Measurements from ENCODE around the gene PZP.

The PZP gene

GRCh38 chr12:9124383-9125031, 83.7 kb downstream of the PZP start:
- no peak for DNase-seq (ENCODE audit: low spot score)

- peak; percentile 25 for DNase-seq (ENCODE audit: low spot score)
These were observed 84.3 kb downstream of the PZP start for GRCh38 chr12:9123781-9124382.

DNA sequence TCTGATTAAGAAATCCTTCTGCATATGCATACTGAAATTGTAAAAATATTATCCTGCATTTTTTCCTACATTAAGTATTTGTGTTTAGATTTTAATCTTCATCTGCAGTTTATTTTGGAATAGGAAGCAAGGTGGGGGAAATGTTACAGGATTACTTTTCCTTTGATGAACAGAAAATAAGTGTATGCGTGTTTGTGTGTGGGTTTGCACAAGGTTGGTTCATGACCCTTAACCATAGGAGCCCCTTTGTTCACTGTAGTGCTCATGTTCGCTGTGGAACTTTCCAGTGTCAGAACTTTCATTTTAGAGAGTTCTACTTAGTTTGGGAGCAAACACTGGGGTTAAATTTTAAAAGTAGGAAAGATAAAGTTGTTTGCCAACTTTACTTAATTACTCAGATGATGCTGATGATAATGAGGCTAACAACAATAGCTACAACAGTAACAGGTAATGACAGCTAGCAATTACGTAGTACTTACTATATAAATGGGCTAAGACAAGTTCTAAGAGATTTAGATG, 86.0 kb downstream of the PZP start:
- peak; percentile 63 for DNase-seq (ENCODE audit: low spot score)

DNA sequence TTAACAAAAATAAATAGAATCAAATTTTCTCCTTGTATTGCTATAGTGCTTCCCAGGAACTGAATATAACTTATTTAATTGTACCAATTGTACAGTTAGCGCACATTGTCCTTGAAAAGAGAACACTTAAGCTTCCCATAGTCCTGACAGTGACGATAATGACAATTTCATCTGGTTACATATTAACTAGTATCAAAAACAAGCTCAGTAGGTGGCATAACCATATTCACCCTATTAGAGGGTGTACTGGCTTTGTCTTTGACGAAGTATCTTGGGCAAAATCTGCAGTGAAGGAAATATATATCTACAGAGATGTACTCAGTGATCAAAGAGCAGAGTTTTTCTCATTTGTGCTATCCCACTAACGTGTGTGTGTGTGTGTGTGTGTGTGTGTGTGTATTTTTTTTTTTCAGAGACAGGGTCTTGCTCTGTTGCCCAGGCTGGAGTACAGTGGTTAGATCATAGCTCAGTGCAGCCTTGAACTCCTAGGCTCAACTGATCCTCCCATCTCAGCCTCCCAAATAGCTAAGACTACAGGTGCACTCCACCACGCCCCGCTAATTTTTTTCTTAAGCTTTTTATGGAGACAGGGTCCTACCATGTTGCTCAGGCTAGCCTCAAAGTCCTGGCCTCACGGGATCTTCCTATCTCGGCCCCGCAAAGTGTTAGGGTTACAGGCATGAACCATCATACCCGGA, 87.6 kb downstream of the PZP start:
- no peak for DNase-seq (ENCODE audit: low spot score)

- peak; percentile 90 for DNase-seq (ENCODE audit: low spot score)
These were observed 90.0 kb downstream of the PZP start for GRCh38 chr12:9118158-9118557.

- peak; percentile 68 for DNase-seq (ENCODE audit: low spot score)
These were observed 92.2 kb downstream of the PZP start, which contains the start of gene A2M for GRCh38 chr12:9115731-9116559. A2M (minus strand) TSS chr12:9115919; CDS start chr12:9115849, 70 bp downstream.

- DNase-seq (ENCODE audit: low spot score) = peak; percentile 17
These were observed 93.2 kb downstream of the PZP start for GRCh38 chr12:9114946-9115345.

- no peak for DNase-seq (ENCODE audit: low spot score)
These were observed 94.2 kb downstream of the PZP start for GRCh38 chr12:9113987-9114309.

DNA sequence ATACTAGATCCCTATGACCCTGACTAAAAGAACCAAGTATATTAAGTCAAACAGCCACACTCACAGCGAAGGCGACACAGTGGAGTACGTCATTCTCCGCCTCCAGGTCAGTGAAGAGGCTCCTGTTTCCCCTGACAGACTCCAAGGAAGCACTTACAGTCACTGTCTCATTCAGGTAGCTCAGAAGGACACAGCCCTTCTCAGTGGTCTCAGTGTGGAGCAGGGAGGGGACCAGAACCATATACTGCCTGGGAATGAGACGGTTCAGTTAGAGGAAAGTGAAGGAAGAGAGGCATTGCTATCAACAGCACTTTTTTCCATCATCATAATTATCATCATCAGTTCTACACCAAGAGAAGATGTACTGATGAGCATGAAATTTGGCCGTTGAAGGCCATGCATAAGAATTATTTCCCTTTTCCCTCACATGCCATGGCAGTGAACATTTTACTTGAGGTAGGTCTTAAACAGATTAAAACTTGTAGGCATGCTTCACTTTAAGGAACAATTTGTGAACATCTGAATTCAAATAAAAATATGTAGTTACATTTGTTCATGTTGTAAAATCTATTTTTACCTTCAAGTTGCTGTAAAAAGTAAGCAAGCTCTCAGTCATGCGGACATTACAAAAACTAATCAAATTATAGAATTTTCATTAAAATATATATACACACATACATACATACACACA, 94.8 kb downstream of the PZP start:
- DNase-seq (ENCODE audit: low spot score) = no peak

DNA sequence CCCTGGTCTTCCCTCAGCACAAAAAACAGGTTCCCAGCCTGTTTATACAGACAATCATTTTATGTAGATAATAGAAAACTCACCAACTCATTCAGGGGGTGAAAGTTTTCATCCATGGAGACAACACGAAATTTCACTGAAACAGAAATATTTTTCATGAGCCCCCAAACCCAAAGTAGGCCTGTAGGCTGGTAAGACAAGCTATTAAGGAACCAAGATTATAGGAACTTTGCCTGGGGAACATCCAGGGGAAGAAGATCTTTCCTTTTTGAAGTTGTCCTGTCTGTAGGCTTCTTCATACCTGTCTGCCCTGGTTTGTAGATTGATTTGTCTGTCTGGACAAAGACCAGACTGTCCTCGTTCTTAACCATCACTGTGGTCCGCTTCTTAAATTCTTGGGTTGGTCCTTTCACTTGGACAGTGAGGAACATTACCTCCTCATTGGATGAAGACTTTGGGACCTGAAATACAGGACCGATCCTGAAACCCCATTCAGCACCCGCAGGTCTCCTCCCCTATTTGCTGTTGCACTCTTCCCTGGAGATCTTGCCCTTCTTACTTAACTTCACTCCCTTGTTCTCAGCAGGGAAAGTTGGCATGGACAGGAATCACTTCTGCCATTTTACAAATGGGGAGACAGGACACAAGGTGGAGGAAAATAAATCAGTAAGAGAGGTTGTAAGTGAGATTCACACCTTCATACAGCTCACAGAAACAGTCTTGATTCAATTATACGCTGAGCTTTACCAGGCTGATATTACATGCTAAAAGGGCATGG, 95.9 kb downstream of the PZP start:
- no peak for DNase-seq (ENCODE audit: low spot score)

DNA sequence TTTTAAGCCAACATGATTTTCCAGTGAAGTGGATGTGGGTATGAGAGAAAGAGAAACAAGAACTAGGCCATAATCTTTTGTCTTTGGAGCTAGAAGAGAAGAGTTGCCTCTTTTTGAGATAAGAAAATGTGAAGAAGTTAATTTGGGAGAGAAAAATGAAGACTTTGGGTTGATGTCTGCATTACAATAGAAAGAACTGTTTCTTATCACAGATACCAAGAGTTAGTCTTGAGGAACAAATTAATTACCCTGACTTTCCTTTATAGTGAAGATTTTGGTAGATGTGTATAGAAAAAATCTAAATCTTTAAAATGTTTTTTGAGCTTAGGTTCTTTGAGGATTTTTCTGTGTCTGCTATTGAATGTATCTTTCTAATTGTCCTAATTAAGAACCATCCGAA, 96.7 kb downstream of the PZP start:
- DNase-seq (ENCODE audit: low spot score) = no peak

DNA sequence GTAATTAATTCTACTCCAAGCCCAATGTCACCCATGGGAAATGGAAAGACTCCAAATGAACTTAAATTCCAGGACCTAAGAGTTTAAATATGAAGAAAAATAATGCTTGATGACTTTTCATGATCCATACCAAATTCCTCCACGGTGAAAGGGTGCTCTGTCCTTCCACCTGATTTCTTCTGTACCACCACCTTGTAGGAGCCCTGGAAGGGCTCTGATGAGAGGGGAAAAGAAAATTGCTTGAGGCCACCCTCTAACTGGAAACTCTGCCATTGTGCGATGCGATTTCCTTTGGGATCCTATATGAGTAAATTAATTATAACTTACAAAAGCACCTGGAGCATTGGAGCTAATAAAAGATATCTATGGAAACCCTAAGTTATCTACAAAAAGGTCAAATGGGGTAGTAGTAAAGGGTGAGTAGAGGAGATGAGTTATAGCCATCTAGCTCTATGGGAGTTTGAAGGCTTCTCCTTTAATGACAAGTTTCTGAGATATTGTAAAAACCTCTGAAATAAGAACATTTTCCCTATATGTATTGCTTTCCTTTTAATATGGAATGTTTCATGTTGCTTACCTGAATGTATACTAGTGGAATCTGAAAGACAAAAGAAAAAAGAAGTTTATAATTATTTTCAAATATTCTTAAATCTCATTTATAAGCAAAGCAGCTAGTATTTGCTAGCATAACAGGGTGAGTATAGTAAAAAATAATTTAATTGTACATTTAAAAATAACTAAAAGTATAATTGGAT, 98.3 kb downstream of the PZP start:
- DNase-seq (ENCODE audit: low spot score) = no peak

DNA sequence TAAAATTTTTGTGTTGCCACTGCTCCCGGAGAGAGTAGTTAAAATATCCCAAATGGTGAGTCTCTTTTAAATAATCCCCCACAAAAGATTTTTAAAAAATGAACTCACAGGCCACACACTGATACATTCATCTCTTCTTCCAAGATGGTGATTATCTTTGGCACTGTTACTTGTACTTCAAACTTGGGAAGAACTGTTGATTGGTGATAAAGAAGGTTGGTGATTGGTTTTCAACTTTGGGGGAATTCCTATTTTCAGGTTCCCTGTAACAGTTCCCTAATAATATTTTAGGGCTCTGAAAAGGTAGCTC, 99.0 kb downstream of the PZP start:
- DNase-seq (ENCODE audit: low spot score) = no peak

GRCh38 chr12:9108504-9109212, 99.5 kb downstream of the PZP start:
- DNase-seq (ENCODE audit: low spot score) = no peak

DNA sequence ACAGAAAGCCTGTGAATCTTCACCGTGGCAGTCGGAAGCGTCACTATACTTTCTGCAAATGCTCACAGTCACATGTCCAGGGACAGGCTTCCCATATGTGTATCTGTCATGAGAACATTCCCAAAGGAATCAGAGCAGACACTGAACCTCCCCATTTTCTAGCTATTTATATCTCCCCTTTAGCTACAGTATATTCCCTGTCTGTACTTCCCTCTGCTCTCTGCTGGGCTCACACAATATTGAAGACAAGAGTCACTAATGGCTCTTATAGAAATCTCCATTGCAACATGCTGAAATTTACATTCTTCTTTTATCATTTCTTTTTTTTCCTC, 100.7 kb downstream of the PZP start:
- DNase-seq (ENCODE audit: low spot score) = no peak

GRCh38 chr12:9106610-9107541, 101.3 kb downstream of the PZP start:
- no peak for DNase-seq (ENCODE audit: low spot score)

DNA sequence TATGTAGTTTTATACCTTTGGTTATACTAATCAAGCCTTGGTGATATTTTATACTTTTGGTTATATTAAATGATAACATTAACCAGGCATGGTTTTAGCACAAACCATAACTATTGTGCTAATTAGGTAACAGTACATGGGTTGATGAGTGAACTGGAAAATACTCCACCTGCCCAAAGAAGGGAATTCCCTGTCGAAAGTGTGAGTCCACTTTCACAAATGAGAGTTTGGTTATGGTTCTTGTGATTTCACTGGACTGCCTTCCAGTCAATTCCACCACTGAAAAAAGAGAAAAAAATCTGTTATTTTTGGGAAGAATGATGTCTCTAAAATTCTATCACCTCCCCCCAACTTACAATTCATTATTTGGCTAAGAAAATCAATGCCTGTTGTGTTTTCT, 102.1 kb downstream of the PZP start:
- no peak for DNase-seq (ENCODE audit: low spot score)

- DNase-seq (ENCODE audit: low spot score) = no peak
These were observed 103.3 kb downstream of the PZP start for GRCh38 chr12:9104767-9105423.
